ENCODE results near the gene NMB.

The NMB gene

GRCh38 chr15:84631706-84632272, 26.2 kb downstream of the NMB start:
- CTCF ChIA-PET, result interaction anchor here (0.8 to 2.6 kb wide), 9 partner anchors 10 to 297 kb away, joined by 3 to 12 read pairs (median 3); no protein-coding TSS in a partner anchor
- no peak for TF ChIP-seq CTCF (IDR thresholded peaks at IDR 0.05; ENCODE audit: insufficient read depth, low read length, missing control alignments)
- POLR2A ChIA-PET, result interaction anchor here (0.6 to 1.0 kb wide), 2 partner anchors 85 to 318 kb away, joined by 3 to 4 read pairs; partner anchors contain the start of gene SEC11A
- DNase-seq (ENCODE audit: low read depth, low spot score), result no peak
- peak overlapping the region; percentile 83 for H3K4me3 ChIP-seq (ENCODE audit: low read depth, low read length)

- ChIA-PET POLR2A (no interaction called here), CTCF (interaction anchor here (0.6 to 2.3 kb wide), 5 partner anchors 11 to 56 kb away, joined by 3 to 6 read pairs (median 3); no protein-coding TSS in a partner anchor)
- no peak for TF ChIP-seq CTCF (IDR thresholded peaks at IDR 0.05; ENCODE audit: insufficient read depth, low read length, missing control alignments)
- H3K4me3 ChIP-seq (ENCODE audit: low read depth, low read length), result no peak overlapping the region
- DNase-seq (ENCODE audit: low read depth, low spot score), result no peak
These were observed 29.0 kb downstream of the NMB start for GRCh38 chr15:84629033-84629432.

- ChIA-PET CTCF (interaction anchor here (0.8 to 1.6 kb wide), 2 partner anchors 25 to 38 kb away, joined by 3 read pairs; no protein-coding TSS in a partner anchor), POLR2A (no interaction called here)
- DNase-seq (ENCODE audit: low read depth, low spot score), result no peak
- TF ChIP-seq CTCF (IDR thresholded peaks at IDR 0.05; ENCODE audit: insufficient read depth, low read length, missing control alignments), result no peak
- H3K4me3 ChIP-seq (ENCODE audit: low read depth, low read length), result no peak overlapping the region
These were observed 32.9 kb downstream of the NMB start for GRCh38 chr15:84625123-84625522.

- ChIA-PET CTCF (no interaction called here), POLR2A (no interaction called here)
- DNase-seq (ENCODE audit: low read depth, low spot score), result no peak
- no peak for TF ChIP-seq CTCF (IDR thresholded peaks at IDR 0.05; ENCODE audit: insufficient read depth, low read length, missing control alignments)
- no peak overlapping the region for H3K4me3 ChIP-seq (ENCODE audit: low read depth, low read length)
These were observed 33.6 kb downstream of the NMB start for GRCh38 chr15:84624359-84624758.

- no peak overlapping the region for H3K4me3 ChIP-seq (ENCODE audit: low read depth, low read length)
- DNase-seq (ENCODE audit: low read depth, low spot score), result no peak
- ChIA-PET POLR2A (no interaction called here), CTCF (interaction anchor here (0.8 to 2.2 kb wide), 3 partner anchors 21 to 33 kb away, joined by 4 to 7 read pairs (median 5); partner anchors contain the start of gene ZSCAN2)
- no peak for TF ChIP-seq CTCF (IDR thresholded peaks at IDR 0.05; ENCODE audit: insufficient read depth, low read length, missing control alignments)
These were observed 36.5 kb downstream of the NMB start for GRCh38 chr15:84621358-84621979.

- no peak for DNase-seq (ENCODE audit: low read depth, low spot score)
- ChIA-PET CTCF (interaction anchor here (1.4 to 2.2 kb wide), 2 partner anchors 21 to 33 kb away, joined by 5 to 7 read pairs; no protein-coding TSS in a partner anchor), POLR2A (no interaction called here)
- TF ChIP-seq CTCF (IDR thresholded peaks at IDR 0.05; ENCODE audit: insufficient read depth, low read length, missing control alignments), result no peak
- H3K4me3 ChIP-seq (ENCODE audit: low read depth, low read length), result no peak overlapping the region
These were observed 37.4 kb downstream of the NMB start for GRCh38 chr15:84620626-84621025.
